ENCODE data around the gene LRRC8B. TPM values are rescaled to one million over a fixed set of nuclear protein-coding genes. Genes with fewer than 3 reads are reported as not detected.

The LRRC8B gene
- total and polyA plus RNA-seq, 2 of the 8 experiments (the other 6 are each of a cell fraction or from before 2014, with no cell fraction given), result 18.4 to 29.2 TPM

- no peak overlapping the region for H2BK20ac ChIP-seq (ENCODE audit: low read length)
- no peak overlapping the region for H3K4me2 ChIP-seq (ENCODE audit: insufficient read depth in 1 of 2, low read depth in 2 of 2, low read length in 2 of 2)
- no peaks in the 10 kb centered on the region for H3K4me1 ChIP-seq (replicated peaks in 1 of 4; ENCODE audit: control insufficient read depth in 3 of 4, insufficient read depth in 4 of 4, low read length in 3 of 4)
- H2BK12ac ChIP-seq (ENCODE audit: low read depth, low read length), result no peak overlapping the region
- no peak overlapping the region for H3K4ac ChIP-seq (replicated peaks; ENCODE audit: insufficient read length, low read depth, low read length)
- H3K79me1 ChIP-seq (ENCODE audit: low read depth, low read length), result no peaks in the 10 kb centered on the region
- ChIA-PET CTCF (ENCODE audit: partially characterized antibody) (interaction anchor here (1.2 to 1.8 kb wide), 3 partner anchors 12 to 114 kb away, joined by 3 to 6 read pairs (median 4); no protein-coding TSS in a partner anchor), POLR2A (ENCODE audit: partially characterized antibody) (no interaction called here)
- no peak for DNase-seq (ENCODE audit: low read depth in 1 of 2, low spot score in 2 of 2)
- no peak overlapping the region for H2AK5ac ChIP-seq (ENCODE audit: low read depth, low read length)
- no peak overlapping the region for H4K8ac ChIP-seq (ENCODE audit: extremely low read depth, insufficient read depth, low read length)
- no peaks in the 10 kb centered on the region for H4K20me1 ChIP-seq (replicated peaks in 1 of 2; ENCODE audit: control insufficient read depth in 1 of 2, insufficient read depth in 2 of 2, low read length in 2 of 2)
- H3K56ac ChIP-seq (replicated peaks; ENCODE audit: insufficient read length, low read depth, low read length), result no peak overlapping the region
- no peak overlapping the region for H2BK15ac ChIP-seq (ENCODE audit: low read length)
- no peak overlapping the region for H4K5ac ChIP-seq (ENCODE audit: insufficient read length, low read depth, low read length)
- no peak overlapping the region for H3K14ac ChIP-seq (ENCODE audit: insufficient read length)
- no peaks in the 10 kb centered on the region for H3K27me3 ChIP-seq (replicated peaks in 1 of 4; ENCODE audit: control insufficient read depth in 3 of 4, extremely low read depth in 1 of 4, insufficient read depth in 3 of 4, low read length in 3 of 4)
- H3K23ac ChIP-seq (ENCODE audit: insufficient read length), result no peak overlapping the region
- no peak overlapping the region for H2BK5ac ChIP-seq (ENCODE audit: low read depth, low read length)
- no peak overlapping the region for H2BK120ac ChIP-seq (replicated peaks; ENCODE audit: low read depth, low read length)
- H2AFZ ChIP-seq (ENCODE audit: low read length), result no peak overlapping the region
- H3K9me3 ChIP-seq (ENCODE audit: insufficient read depth in 2 of 2, low read depth in 1 of 2, low read length in 1 of 2), result peaks cover 5 to 6% of the 10 kb centered on the region in 2 experiments; a peak in 1 of 4 replicates
- no peak overlapping the region for H3K27ac ChIP-seq (ENCODE audit: low read depth, low read length)
- no peaks in the 10 kb centered on the region for H3K36me3 ChIP-seq (ENCODE audit: control insufficient read depth in 2 of 4, insufficient read depth in 4 of 4, low read length in 3 of 4)
- H4K91ac ChIP-seq (replicated peaks; ENCODE audit: insufficient read length, low read length), result no peak overlapping the region
- WGBS, 2 experiments (ENCODE audit: extremely low coverage in 1 of 2, insufficient coverage in 1 of 2, insufficient read length in 1 of 2, insufficient replicate concordance in 2 of 2, low coverage in 1 of 2, low lambda C conversion rate in 2 of 2, missing lambda C conversion rate in 1 of 2), result 90% methylated on average over 2 of the region's 2 CpGs; no CpG with 5 or more reads in 1 of the 2 experiments
- no peaks in the 10 kb centered on the region for H3K23me2 ChIP-seq (ENCODE audit: low read depth, low read length)
- no peak overlapping the region for H3K9ac ChIP-seq (replicated peaks in 1 of 4; ENCODE audit: extremely low read depth in 1 of 4, low read depth in 3 of 4, low read length in 3 of 4)
- FAIRE-seq, result no peak
- no peak overlapping the region for H3K18ac ChIP-seq (ENCODE audit: extremely low read depth, low read length)
- H3K79me2 ChIP-seq (ENCODE audit: control insufficient read depth in 1 of 2, insufficient read depth in 2 of 2, low read length in 2 of 2), result no peaks in the 10 kb centered on the region
- H3K4me3 ChIP-seq (ENCODE audit: extremely low read depth in 1 of 4, insufficient read depth in 2 of 4, low read depth in 3 of 4, low read length in 4 of 4), result no peak overlapping the region
Measured at GRCh38 chr1:89487972-89488371, 36.7 kb upstream of the LRRC8B start.

Measured in H1 (cell line).